MCF 10A (cell line): ENCODE results near the gene P2RY6. TPM values are rescaled to one million over a fixed set of nuclear protein-coding genes. Genes with fewer than 3 reads are reported as not detected.

Experiments
- BruUV-seq: library from RNA; stranded (reverse); fragments of 400-500 nt; replicated peaks from 2 replicates; lab custom pipeline; 2021; lab: Mats Ljungman, UMichigan
- CTCF ChIA-PET: fragments of 300-600 bp; sonication (Branson Sonifier 250); formaldehyde crosslinking; extraction: SDS; loops from one replicate; lab custom pipeline; 2021; ENCODE audit warnings: antibody characterized with exemption, inconsistent platforms; lab: Yijun Ruan, JAX
- POLR2A ChIA-PET: fragments of 300-600, 350-650 bp; sonication (Branson Sonifier 250); formaldehyde crosslinking; extraction: SDS; loops from one replicate; lab custom pipeline; 2020; ENCODE audit warnings: antibody characterized with exemption, inconsistent platforms; lab: Yijun Ruan, JAX
- DNase-seq: peaks from one replicate; pipeline ENCODE4 v3.0.0-alpha.2; 2018; ENCODE audit not compliant: unreplicated experiment
- H3K27ac Mint-ChIP-seq: one replicate; pipeline ENCODE4 v1.8.0; 2022; ENCODE audit warnings: mild to moderate bottlenecking, low read depth, mixed read lengths; ENCODE audit not compliant: unreplicated experiment
- H3K27me3 Mint-ChIP-seq: one replicate; pipeline ENCODE4 v1.8.0; 2022; ENCODE audit warnings: mixed read lengths; ENCODE audit not compliant: insufficient read depth, unreplicated experiment
- H3K36me3 Mint-ChIP-seq: one replicate; pipeline ENCODE4 v1.8.0; 2022; ENCODE audit warnings: mild to moderate bottlenecking, moderate library complexity, mixed read lengths; ENCODE audit not compliant: insufficient read depth, unreplicated experiment
- H3K4me1 Mint-ChIP-seq: one replicate; pipeline ENCODE4 v1.8.0; 2022; ENCODE audit warnings: mixed read lengths; ENCODE audit not compliant: insufficient read depth, unreplicated experiment
- H3K4me3 Mint-ChIP-seq: one replicate; pipeline ENCODE4 v1.8.0; 2022; ENCODE audit warnings: mild to moderate bottlenecking, moderate library complexity, mixed read lengths; ENCODE audit not compliant: unreplicated experiment
- H3K9me3 Mint-ChIP-seq: one replicate; pipeline ENCODE4 v1.8.0; 2022; ENCODE audit warnings: mixed read lengths; ENCODE audit not compliant: unreplicated experiment
- CTCF ChIP-seq: fragments of 200-600 bp; IDR thresholded peaks from one replicate; pipeline ENCODE4 v1.8.0; 2022; ENCODE audit warnings: antibody characterized with exemption, mild to moderate bottlenecking; ENCODE audit not compliant: unreplicated experiment
- intact Hi-C: fragments of 100-400 bp; cut with micrococcal nuclease; formaldehyde crosslinking; loops from 2 replicates; pipeline ENCODE4 v1.14.1; 2022
- total RNA-seq: library from RNA; stranded (reverse); gene quantifications from 2 replicates; pipeline ENCODE4 v1.2.3, GENCODE V29; 2022

P2RY6 gene
- total RNA-seq, 1 experiment from 2014 or later, result not detected

DNA sequence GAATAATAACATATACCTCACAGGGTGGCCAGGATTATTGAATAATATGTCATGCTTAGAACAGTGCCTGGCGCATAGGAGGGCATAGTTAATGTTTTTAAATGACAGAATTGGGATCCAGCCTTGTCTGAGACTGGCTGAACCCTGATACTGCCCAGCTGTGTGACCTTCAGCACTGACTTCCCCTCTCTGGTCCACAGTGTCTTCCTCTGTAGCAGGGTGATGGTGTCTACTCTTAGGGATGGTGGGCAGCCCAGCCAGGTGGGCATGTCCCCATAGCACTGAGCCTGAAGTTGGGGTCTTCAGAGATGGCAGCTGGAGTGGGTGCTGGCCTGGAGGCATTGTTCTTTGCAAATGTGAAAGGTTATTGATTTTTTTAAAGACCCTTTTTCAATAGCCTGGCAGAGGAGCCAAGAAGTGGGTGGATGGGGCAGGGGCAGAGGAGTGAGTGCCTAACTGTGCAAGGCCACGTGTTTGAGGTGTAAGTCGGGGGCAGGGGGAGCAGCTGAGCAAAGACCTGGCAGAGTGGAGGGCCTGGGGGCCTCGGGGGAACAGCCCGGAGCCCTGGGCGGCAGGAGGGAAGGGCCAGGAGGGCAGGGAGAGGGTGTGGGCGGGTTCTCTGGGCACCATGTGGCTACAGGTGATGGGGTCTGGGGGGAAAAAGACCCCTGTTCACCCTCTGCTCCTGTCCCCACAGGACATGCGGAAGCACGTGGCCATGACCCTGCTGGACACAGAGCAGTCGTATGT is 74.2 kb downstream of the P2RY6 start:
- no TSS peak for BruUV-seq
- no peaks in the 10 kb centered on the region for H3K9me3 Mint-ChIP-seq
- TF ChIP-seq CTCF, result no peak
- DNase-seq, result no peak
- intact Hi-C loops, result no loop called here
- H3K27ac Mint-ChIP-seq, result peak overlapping the region; percentile 37
- no peaks in the 10 kb centered on the region for H3K27me3 Mint-ChIP-seq
- ChIA-PET CTCF (interaction anchor here (6.2 kb wide), 1 partner anchor 11 kb away, joined by 58 read pairs; no protein-coding TSS in a partner anchor), POLR2A (interaction anchor here (0.6 kb wide), 1 partner anchor 313 kb away, joined by 4 read pairs; no protein-coding TSS in a partner anchor)
- H3K4me1 Mint-ChIP-seq, result no peaks in the 10 kb centered on the region
- H3K4me3 Mint-ChIP-seq, result no peak overlapping the region
- H3K36me3 Mint-ChIP-seq, result peaks cover 18% of the 10 kb centered on the region

DNA sequence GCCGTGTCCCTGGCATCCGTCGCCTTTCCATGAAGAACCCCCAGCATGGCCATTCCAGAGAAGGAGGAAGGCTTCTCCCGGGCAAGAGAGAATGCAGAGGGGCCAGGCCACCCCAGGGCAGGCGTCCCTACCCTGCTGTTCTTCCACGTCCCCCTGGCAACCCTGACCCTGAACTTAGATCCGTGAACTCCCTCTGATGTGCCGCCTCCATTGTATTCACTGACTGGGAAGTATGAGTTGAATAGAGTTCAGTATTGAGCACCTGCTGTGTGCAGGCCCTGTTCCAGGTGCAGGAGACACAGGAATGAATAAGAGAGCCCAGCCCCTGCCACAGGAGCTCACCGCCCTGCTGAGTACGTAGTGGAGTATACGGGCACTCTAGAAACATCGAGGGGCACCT is 74.9 kb downstream of the P2RY6 start:
- BruUV-seq, result no TSS peak
- H3K27me3 Mint-ChIP-seq, result no peaks in the 10 kb centered on the region
- POLR2A ChIA-PET, result no interaction called here
- no peaks in the 10 kb centered on the region for H3K9me3 Mint-ChIP-seq
- no peak overlapping the region for H3K4me3 Mint-ChIP-seq
- CTCF ChIA-PET, result interaction anchor here (6.2 kb wide), 1 partner anchor 12 kb away, joined by 58 read pairs; no protein-coding TSS in a partner anchor
- DNase-seq, result no peak
- H3K36me3 Mint-ChIP-seq, result peaks cover 18% of the 10 kb centered on the region
- no peak overlapping the region for H3K27ac Mint-ChIP-seq
- no peaks in the 10 kb centered on the region for H3K4me1 Mint-ChIP-seq
- intact Hi-C loops, result no loop called here
- no peak for TF ChIP-seq CTCF

Other genes starting within 250 kb of the P2RY6 start
- gene FCHSD2, start 130.0 kb upstream of the P2RY6 start, total RNA-seq, result 12.8 and 14.0 TPM in 2 replicates
- gene P2RY2, start 54.1 kb upstream of the P2RY6 start, total RNA-seq, result 0.56 and 1.0 TPM in 2 replicates
- 27.6 and 29.3 TPM in 2 replicates for gene ARHGEF17, start 35.9 kb downstream of the P2RY6 start, total RNA-seq
- gene RELT, start 104.1 kb downstream of the P2RY6 start, total RNA-seq, result 5.8 and 8.4 TPM in 2 replicates